Islet of Langerhans (tissue), 1 donor: ENCODE measurements around the gene CHST11.
"Not testable (repeated sequence)": the region's sequence is repeated elsewhere in the genome, so short reads cannot be mapped to it uniquely, and the experiment has no call there.

Source experiments
- FAIRE-seq: peaks from one replicate; lab custom pipeline; 2011; peaks lifted over from hg19 to GRCh38; lab: Jason Lieb, UNC

The CHST11 gene

DNA sequence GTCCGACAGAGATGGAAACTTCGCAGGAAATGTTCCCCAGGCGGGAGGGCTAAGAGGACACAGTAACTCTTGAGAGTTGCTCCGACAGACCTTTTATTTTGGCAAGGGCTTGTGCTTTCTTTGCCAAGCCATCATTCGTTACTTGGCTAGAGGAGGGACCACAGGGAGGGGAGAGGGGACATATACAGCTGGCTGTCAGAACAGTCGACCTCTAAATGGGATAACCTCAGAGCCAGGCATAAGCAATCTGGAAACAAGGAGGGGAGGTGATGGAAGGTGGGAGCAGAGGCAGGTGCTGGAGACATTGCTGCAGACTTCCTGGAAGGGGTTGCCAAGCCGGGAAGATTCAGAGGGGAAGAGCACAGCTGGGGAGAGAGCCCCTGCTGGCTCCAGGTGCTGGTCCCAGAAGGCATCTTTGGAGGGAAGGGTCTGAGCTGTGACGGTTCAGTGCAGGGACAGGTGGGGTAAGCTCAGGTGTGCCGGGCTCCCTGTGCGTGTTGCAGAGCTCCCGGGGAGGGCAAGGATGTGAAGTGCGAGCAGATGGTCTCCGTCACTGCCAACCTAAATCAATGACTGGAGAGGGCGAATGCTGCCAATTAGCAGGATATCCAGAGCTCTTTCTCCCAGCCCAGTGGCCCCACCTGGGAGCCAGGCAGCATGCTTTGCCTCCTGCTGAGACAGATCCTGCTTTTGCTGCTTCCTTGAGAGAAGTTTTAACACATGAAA, 50.1 kb downstream of the CHST11 start:
- FAIRE-seq = no peak

DNA sequence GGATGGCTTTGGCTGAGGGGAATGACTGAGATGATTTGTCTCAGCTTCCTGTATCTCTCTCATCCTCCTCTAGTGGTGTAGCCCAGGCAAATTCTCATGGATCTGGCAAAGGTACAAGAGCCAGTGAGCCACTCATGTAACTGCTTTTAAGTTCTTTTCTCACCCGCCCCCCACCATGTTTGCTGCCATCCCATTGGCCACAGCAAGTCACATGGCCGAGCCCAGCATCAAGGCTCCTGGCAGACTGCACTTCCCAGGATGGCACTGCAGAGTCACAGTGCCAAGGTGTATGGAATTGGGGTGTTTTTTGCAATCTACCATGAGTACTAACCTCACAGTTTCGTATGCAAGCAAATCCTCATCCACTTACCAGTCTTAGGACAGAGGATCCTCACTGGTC, 50.9 kb downstream of the CHST11 start:
- FAIRE-seq = no peak

DNA sequence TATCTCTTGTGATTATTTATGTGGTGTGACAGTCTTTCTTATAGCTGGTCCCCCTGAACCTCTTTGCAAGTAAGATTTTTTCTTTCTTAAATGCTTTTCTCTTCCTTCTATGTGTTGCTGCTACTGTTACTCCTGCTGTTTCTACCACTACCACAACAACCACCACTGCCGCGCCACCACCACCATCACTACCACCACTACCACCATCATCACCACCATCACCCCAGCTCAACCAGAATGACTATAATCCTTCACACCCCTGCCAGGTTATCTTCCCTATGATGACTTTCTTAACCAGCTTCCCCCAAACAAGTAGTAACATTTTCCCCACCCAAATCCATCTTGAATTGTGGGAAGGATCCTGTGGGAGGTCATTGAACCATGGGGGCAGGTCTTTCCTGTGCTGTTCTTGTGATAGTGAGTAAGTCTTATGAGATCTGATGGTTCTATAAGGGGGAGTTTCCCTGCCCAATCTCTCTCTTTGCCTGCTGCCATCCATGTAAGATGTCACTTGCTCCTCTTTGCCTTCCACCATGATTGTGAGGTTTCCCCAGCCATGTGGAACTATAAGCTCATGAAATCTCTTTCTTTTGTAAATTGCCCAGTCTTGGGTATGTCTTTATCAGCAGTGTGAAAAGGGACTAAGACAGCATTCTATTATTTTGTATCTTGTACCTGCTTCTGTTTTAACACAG, 52.2 kb downstream of the CHST11 start:
- FAIRE-seq = no peak

DNA sequence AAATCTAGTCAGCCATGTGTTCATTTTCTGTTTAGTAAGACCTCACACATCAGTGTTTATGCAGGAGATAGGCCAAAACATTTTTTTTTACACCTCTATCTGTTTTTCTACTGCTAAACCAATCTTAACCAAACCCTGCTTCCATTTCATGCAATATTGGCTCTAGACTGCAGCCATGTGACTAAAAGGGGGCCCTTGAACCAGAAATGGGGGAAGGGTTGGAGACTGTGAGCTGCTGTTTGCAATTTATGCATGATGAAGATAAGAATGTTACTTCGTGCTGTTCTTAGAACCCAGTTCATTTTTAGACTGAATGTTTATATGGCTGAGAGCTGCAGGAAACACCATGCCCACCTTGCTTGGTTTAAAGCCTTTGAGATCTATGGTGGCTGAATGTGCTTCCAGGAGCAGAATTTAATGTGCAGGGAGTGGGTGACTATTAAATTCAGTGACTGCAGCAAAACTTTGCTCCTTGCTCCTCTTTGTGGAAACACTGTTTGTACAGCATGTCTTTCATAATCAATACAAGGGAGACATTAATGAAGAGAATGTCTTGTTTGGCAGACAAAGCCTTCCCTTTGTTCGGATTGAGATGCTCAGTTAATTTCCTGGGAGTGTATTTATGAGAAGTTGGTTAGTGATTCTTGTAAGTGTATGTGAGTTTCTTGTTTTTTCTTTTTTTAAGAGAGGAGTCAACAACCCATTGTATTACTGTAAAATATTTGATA, 53.6 kb downstream of the CHST11 start:
- no peak for FAIRE-seq

DNA sequence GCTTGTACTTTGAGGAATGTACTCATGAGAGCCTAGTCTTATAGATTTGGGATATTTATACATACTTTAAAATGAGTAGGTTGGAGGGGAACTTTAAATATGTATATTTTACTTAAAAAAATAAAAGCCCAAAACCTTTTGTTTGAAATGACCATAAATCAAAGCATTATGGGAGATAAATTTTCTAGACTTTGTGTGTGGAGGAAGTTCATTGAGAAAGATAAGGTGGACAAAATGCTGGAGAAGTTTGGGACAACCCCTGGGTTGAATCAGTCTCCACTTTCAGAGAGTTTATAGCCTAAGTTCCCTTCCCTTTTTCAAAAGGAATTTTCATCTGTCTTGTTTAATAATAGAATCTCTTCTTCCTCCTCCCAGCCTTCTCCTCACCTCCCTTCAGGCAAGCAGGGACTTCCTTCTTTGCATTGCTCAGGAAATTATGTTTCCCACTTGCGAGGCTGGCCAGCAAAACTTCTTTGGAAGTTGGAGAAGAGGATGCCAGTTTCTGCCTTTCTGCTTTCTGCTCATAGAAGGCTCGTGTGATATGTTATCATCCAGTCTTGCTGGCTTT, 54.2 kb downstream of the CHST11 start:
- no peak for FAIRE-seq

DNA sequence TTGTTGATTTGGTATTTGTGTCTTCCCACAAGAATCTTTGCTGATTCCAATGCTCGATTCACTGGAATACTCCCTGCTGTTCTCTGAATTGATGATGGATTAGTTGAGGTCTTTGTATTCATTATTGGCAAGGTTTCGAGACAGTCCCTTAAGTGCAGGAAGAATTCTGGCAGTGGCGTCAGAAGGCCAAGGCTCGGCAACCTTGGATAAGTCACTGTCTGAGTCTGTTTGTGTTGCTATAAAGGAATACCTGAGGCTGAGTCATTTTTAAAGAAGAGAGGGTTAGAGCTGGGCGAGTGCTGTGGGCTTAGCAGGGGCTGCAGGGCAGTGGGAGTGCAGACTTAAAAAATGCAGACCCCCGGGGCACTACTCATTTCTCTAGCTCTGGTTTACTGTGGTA, 56.9 kb downstream of the CHST11 start:
- FAIRE-seq = no peak

DNA sequence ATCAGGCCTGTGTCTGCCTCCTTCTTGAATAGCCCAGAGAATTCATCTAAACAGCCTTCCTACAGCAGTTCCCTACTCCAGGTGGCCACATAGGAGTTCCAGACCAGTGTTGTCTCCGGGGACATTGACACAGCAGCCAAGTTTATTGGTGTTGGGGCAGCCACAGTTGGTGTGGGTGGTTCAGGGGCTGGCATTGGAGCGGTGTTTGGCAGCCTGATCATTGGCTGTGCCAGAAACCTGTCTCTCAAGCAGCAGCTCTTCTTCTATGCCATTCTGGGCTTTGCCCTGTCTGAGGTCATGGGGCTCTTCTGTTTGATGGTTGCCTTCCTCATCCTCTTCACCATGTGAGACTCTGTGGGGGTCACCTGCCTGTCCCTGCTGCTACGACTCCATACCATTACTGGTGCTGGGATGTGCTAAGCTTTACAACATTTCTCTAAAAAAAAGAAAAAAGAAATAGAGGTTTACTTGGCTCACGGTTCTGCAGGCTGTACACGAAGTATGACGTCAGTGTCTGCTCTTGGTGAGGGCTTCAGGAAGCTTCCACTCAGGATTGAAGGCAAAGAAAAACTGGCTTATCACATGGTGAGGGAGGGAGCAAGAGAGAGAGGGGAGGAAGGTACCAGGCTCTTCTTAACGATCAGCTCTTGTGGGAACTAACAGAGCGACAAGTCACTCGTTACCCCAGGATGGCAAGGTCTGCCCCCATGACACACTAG, 57.5 kb downstream of the CHST11 start:
- FAIRE-seq = no peak

DNA sequence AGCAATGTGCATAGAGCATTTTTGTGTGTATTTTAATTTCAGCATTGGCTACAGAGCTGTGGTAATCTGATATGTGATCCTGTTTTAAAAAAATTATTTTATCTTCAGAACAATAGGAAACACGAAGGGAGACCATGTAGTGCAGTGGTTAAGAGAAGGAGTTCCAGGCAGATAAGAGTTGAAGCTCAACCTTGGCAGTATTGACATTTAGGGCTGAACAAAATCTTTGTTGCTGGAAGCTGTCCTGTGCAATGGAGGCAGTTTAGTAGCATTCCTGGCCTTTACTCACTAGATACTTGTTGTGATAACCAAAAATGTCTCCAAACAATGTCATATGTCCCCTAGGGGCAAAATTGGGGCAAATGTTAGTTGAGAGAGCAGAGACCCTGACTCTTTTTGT, 59.2 kb downstream of the CHST11 start:
- FAIRE-seq = no peak

DNA sequence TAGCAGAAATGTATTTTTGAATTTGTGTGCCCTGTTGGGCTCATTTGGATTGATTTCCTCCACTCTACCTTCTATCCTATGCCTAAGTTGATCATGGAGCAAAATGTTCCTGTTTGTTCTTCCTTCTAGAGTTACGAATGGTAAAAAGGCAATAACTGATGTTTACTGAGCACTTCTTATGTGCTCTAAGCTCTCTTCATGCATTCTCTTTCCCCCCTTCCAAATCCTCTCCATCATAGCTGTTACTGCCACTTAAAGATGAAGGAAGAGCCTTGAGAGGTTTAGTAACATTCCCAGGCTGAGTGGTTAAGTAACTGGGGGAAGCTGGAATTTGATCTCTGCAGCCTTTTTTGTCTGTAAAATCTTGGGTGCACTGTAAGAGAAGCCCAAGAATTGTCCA, 60.1 kb downstream of the CHST11 start:
- no peak for FAIRE-seq

DNA sequence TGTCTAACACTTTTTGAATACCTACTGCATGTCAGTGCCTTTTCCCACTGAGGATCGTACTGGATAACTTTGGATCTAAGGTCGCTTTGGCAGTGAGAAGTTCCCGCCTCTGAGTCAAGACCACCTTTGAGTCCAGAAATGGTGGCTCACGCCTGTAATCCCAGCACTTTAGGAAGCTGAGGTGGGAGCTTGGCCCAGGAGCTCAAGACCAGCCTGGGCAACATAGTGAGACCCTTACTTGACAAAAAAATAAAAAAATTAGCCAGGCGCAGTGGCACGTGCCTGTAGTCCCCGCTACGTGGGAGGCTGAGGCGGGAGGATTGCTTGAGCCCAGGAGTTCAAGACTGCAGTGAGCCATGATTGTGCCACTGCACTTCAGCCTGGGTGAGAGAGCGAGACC, 61.1 kb downstream of the CHST11 start:
- FAIRE-seq = no peak

DNA sequence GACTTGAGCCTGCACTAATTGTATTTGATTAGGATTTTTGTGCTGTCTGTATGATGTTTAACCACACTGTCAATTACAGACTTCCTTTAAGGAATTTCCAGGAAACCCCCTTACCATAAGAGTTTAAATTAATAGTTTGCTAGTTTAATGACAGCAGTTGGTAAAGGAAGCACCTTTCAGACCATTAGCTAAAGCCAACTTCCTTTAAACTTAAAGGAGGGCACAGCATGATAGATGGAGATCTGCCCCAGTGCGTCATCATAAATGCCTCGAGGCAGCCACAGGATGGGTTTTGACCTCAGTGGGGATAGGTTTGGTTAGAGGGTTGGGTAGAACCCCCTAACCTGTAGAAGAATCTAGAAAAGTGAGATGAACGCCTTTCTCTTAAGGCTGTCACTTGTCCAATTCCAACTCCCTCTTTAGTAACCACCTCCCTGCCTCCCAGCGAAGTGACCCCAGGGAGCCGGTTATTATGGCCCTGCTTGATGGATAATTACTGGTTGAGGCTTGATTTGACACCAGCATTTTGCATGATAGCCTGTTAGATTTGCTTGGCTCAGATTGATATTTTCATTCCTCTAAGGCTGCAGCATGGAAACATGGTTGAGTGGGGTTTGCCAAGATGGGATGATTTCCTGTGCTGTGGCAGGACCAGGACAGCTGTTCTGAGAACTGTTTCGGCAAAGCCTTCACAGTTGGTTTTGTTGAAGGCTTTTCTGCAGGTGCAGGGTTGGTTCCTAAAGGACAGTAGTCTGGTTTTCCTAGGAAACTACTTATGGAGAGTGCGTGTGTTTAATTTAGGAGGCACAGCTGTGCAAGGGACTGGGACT, 62.7 kb downstream of the CHST11 start:
- no peak for FAIRE-seq

DNA sequence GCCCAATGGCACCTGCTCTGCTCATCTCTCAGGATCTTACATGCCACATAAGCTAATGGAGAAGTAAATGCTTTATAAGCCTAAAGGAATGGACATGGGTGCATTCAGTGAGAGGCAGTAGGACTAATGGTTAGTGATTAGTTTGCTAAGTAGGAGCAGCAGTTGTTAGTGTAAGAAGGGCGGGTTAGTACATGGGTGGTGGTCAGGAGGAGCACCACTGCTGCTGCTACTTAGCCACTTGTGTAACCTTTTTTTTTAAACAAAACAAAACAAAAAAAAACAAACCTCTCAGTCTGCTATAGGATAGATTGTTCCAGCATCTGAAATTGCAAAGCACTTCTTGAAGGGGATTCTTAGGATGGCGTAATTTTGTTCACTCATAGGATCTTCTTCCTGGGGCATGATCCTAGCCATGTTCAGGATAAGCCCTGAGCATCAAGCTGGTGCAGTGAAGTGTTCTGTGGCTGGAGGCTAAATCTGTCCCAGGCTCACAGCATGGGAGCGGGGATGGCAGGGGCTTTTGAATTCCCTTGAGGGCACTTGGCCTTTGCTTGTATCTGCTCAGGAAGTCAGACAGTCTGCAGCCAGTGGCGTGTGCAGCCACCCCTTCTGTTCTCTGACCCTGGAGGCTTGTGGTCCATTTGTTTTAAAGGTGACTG, 63.6 kb downstream of the CHST11 start:
- no peak for FAIRE-seq

DNA sequence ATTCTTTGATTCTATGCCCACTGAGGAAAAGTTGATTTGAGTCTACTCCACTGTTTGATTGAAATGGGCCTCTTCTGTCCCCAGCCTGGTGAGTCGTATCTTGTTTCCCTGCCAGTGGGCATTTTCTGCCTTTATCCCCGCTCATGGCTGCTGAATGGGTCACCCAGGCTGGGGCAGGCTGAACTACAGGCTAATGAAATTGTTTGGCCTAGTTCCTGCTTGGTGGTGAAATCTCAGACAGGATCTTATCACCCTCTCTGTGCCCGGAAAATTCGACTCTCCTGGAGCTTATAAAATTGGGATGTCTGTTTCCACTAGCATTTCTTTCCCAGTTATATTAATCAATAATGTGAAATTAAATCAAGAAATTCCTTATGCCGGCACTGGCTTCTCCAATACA, 65.0 kb downstream of the CHST11 start:
- no peak for FAIRE-seq

DNA sequence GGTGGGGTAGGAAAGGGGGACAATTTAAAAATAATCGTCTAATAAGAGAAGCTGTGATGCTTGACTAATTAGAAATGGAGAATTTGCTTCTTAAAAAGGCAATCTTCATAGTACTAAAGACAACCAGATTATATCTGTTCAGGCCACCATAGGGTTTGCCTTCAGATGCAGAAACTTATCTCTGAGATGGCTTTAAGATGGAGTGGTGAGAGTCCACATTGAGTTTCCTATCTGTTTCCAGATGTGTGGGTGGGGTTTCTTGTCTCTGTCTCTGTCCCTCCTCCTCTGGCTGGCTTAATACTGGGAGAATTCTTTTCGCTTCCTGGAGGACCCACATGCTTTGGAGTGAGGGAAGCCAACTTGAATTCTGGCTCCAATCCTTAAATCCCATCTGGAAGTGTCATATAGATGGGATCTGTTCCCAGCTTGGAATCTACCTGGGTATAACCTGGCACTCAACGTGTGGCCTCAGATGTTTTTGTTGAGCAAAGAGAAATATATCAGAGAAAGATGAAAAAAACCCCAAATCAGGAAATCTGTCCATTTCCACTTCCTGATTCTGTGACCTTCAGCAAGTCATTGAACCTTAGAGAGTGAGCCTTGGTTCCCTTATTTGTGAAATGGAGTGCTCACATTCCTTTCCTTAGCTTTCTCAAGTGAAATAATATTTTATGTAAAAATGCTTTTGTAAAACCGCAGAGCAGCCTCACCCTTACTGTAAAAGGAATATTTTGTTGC, 66.4 kb downstream of the CHST11 start:
- FAIRE-seq = no peak

DNA sequence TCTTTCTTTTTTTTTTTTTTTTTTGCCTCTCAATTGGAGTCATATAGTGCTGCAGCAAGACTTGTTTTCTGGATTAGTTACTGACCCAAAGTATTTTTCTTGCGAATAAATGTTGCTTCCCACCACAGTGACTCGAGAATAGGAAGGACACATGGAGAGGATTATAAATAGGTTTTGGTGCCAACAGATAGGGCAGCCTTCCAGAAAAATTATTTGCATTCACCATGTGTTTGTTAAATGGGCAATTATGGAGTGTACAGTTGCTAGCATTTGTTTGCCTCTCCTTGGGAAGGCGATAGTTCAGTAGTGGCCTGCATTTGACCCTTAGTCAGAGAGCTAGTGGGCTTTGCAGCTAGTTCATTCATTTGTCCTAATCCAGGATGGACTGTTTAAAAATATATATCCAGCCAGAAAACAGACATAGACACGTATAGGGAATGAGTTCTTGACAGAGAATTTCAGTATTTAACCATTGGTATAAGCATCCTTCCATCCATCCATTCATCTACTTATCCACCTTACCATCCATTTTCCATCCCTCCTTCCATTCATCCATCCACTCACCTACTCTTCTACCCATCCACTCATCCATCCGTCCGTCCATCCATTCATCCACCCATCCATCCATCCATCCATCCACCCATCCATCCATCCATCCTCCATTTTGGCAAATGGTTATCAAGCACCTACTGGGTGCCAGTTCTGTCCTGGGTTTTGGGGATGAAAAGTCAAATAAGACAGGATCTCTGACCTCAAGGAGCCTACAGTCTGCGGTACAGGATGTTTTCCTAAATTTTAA, 67.5 kb downstream of the CHST11 start:
- no peak for FAIRE-seq

DNA sequence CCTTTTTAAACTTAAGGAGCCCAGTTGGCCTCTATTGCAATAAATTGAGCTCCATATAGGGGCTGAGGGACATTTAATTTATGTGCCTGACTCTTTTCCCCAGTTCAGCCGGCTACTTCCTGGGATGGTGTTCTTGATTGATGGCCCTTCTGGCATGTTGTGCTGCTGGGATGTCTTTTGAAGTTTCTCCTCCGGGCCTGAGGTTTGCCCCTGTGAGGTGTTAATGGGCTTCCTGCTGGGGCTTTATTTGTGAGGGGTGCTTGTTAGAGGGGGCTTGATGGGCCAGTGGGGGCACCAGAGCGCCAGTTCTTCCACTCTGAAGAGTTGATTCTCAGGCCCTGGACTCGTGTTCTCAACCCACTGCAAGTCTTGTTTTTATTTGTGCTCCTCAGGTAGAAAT, 69.6 kb downstream of the CHST11 start:
- no peak for FAIRE-seq

DNA sequence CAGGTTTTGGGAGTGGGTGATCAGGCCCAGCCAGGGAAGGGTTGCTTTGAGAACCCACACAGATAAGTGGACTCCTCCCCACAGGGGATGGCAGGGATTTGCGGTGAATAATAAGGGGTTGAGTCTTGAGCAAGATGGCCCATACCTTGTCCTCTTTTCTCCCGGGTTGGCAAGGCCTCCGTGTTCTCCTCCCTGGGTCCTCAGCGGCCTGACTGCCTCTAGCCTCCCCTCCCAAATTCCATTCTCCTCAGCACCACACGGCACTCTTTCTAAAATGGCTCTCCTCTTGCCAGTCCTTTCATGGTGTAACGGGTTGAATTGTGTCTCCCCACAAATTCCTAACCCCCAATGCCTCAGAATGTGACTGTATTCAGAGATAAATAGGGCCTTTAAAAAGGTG, 70.0 kb downstream of the CHST11 start:
- FAIRE-seq = no peak

DNA sequence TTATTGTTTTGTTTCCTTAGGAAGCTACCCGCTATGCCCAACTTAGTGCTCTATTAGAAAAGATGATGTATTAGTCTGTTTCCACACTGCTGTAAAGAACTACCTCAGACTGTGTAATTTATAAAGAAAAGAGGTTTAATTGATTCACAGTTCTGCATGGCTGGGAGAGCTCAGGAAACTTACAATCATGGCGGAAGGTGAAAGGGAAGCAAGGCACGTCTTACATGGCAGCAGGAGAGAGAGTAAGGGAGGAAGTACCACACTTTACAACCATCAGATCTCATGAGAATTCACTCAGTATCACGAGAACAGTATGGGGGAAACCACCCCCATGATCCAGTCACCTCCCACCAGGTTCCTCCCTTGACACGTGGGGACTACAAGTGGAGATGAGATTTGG, 70.9 kb downstream of the CHST11 start:
- FAIRE-seq = not testable (repeated sequence)

DNA sequence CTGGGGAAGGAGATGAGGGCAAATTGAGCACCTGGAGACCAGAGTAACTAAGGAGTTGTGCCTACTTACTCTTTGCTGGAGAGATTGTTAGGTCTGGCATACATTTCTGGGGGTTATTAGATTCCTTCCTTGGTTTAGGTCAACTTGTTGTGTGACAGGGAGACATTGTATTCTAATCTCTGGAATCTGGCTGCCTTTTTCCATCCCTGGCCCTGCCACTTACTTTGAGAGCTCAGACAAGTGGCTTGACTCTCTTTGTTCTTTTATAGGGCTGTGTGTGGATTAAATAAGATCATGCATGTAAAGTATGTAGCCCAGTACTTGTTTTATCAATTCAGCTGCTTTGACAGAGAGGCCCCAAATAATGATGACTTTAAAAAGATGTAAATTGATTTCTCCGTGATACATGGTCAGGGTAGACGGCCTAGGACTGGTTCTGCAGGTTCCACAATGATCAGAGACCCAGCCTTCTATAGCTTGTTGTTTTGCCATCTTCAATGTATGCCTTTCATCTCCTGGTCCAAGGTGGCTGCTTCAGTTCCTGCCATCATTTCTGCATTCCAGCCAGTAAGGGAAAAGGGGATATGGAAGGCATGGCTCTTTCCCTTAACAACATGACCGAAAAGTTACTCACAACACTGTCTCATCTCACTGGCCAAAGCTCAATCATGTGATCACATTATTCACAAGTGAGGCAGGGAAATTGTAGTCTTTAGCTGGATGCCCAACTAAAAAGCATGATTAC, 72.6 kb downstream of the CHST11 start:
- FAIRE-seq = no peak
